CD14-positive monocyte (primary cell): ENCODE data around the gene RNF19B. TPM values are rescaled to one million over a fixed set of nuclear protein-coding genes. Genes with fewer than 3 reads are reported as not detected.

Experiments used
- DNase-seq, 3 donors: peaks; one replicate each; pipeline ENCODE4 v3.0.0-alpha.2; 2011 to 2022
- H2AFZ ChIP-seq: 2 replicates; pipeline ENCODE4 v1.6.0; 2012; ENCODE audit warnings: mild to moderate bottlenecking, low read depth, low read length, inconsistent platforms; ENCODE audit not compliant: insufficient read depth, poor library complexity, severe bottlenecking
- H3K27ac ChIP-seq, 2 donors: 1 replicate in 1 of 2; 2 replicates in 1 of 2; pipeline ENCODE4 v1.5.1; 2012 to 2013; ENCODE audit warnings: low read length in 2 of 2, control low read depth in 1 of 2, inconsistent platforms in 1 of 2, low read depth in 1 of 2, mild to moderate bottlenecking in 1 of 2
- H3K27me3 ChIP-seq, 2 donors: one replicate each; pipeline versions ENCODE4 v1.6.0 to v1.6.1; 2011 to 2013; ENCODE audit warnings: low read length in 2 of 2; ENCODE audit not compliant: control insufficient read depth in 2 of 2, insufficient read depth in 2 of 2
- H3K36me3 ChIP-seq, 2 donors: replicated peaks in 1 of 2; 1 replicate in 1 of 2; 2 replicates in 1 of 2; pipeline versions ENCODE4 v1.5.1 to v1.6.1; 2012 to 2013; ENCODE audit warnings: low read length in 2 of 2, control low read depth in 1 of 2, inconsistent platforms in 1 of 2, mild to moderate bottlenecking in 1 of 2; ENCODE audit not compliant: insufficient read depth in 2 of 2, control insufficient read depth in 1 of 2
- H3K4me1 ChIP-seq, 2 donors: 1 replicate in 1 of 2; 2 replicates in 1 of 2; pipeline versions ENCODE4 v1.5.1 to v1.6.1; 2012 to 2013; ENCODE audit warnings: low read length in 2 of 2, control low read depth in 1 of 2, inconsistent platforms in 1 of 2, mild to moderate bottlenecking in 1 of 2, moderate library complexity in 1 of 2; ENCODE audit not compliant: insufficient read depth in 2 of 2, control insufficient read depth in 1 of 2
- H3K4me2 ChIP-seq: replicated peaks from 2 replicates; pipeline ENCODE3; 2012; ENCODE audit warnings: low read length, moderate library complexity, mild to moderate bottlenecking; ENCODE audit not compliant: poor library complexity, severe bottlenecking; ENCODE audit errors: extremely low read depth
- H3K4me3 ChIP-seq, 3 experiments: fragments of 200-600 bp in 1 of 3; sonication (generic) in 1 of 3; replicated peaks in 1 of 3; 1 replicate in 2 of 3; 2 replicates in 1 of 3; pipeline ENCODE4 v1.5.1; 2011 to 2013; ENCODE audit warnings: low read length in 3 of 3, mild to moderate bottlenecking in 3 of 3, control low read depth in 2 of 3, low read depth in 2 of 3, inconsistent platforms in 1 of 3, moderate library complexity in 1 of 3
- H3K79me2 ChIP-seq: 2 replicates; pipeline ENCODE4 v1.6.0; 2012; ENCODE audit warnings: mild to moderate bottlenecking, control low read depth, inconsistent platforms, low read length, moderate library complexity; ENCODE audit not compliant: insufficient read depth
- H3K9ac ChIP-seq: 2 replicates; pipeline ENCODE4 v1.6.0; 2017; ENCODE audit warnings: low read length, mild to moderate bottlenecking; ENCODE audit not compliant: insufficient read depth, poor library complexity, severe bottlenecking
- H3K9me3 ChIP-seq, 2 donors: replicated peaks in 1 of 2; 1 replicate in 1 of 2; 2 replicates in 1 of 2; pipeline versions ENCODE4 v1.5.1 to v1.6.1; 2012 to 2013; ENCODE audit warnings: low read length in 2 of 2, control low read depth in 1 of 2; ENCODE audit not compliant: control insufficient read depth in 1 of 2, insufficient read depth in 1 of 2
- H4K20me1 ChIP-seq: 2 replicates; pipeline ENCODE4 v1.6.0; 2012; ENCODE audit warnings: mild to moderate bottlenecking, low read length, control low read depth, moderate library complexity; ENCODE audit not compliant: insufficient read depth
- H3K27ac Mint-ChIP-seq, 7 donors: one replicate each; pipeline ENCODE4 v1.8.0; 2020; ENCODE audit warnings: mild to moderate bottlenecking in 7 of 7, mixed read lengths in 7 of 7, moderate library complexity in 6 of 7, inconsistent platforms in 2 of 7
- H3K27me3 Mint-ChIP-seq, 3 donors: one replicate each; pipeline ENCODE4 v1.8.0; 2021 to 2022; ENCODE audit warnings: low read depth in 3 of 3, mild to moderate bottlenecking in 3 of 3, mixed read lengths in 3 of 3, moderate library complexity in 3 of 3, inconsistent platforms in 1 of 3
- H3K36me3 Mint-ChIP-seq, 2 donors: one replicate each; pipeline ENCODE4 v1.8.0; 2020; ENCODE audit warnings: mixed read lengths in 2 of 2, inconsistent platforms in 1 of 2, mild to moderate bottlenecking in 1 of 2
- H3K4me1 Mint-ChIP-seq: one replicate; pipeline ENCODE4 v1.8.0; 2020; ENCODE audit warnings: mild to moderate bottlenecking, mixed read lengths
- H3K4me3 Mint-ChIP-seq, 2 donors: one replicate each; pipeline ENCODE4 v1.8.0; 2020; ENCODE audit warnings: mild to moderate bottlenecking in 2 of 2, mixed read lengths in 2 of 2, moderate library complexity in 1 of 2
- H3K9me3 Mint-ChIP-seq, 7 donors: one replicate each; pipeline ENCODE4 v1.8.0; 2020 to 2022; ENCODE audit warnings: mixed read lengths in 7 of 7, mild to moderate bottlenecking in 6 of 7, moderate library complexity in 6 of 7, inconsistent platforms in 2 of 7
- WGBS: methylation state at CpG from one replicate; pipeline ENCODE4 v1.1.5; 2013; ENCODE audit warnings: missing lambda C conversion rate; ENCODE audit not compliant: insufficient coverage; 5-methylcytosine and 5-hydroxymethylcytosine counted together
- intact Hi-C, 2 donors: fragments of 100-400 bp; cut with micrococcal nuclease; formaldehyde crosslinking; loops; one replicate each; pipeline versions ENCODE4 v1.15.0 to v1.15.1; 2023
- polyA plus RNA-seq, 3 donors: library from polyadenylated mRNA; depleted of rRNA in 1 of 3; unstranded in 2 of 3; stranded (reverse) in 1 of 3; fragments of 300-500 nt in 2 of 3; fragments of >200 nt in 1 of 3; fragmentation: Illumina TruSeq in 2 of 3; gene quantifications; 1 replicate in 2 of 3; 2 replicates in 1 of 3; pipeline ENCODE4 v1.2.3, GENCODE V29; 2012 to 2021
- TF ChIP-seq, protein P1 (sequence below): fragments of 200-600 bp; IDR thresholded peaks from one replicate; pipeline ENCODE4 v1.8.0; 2022; ENCODE audit warnings: antibody characterized with exemption, mild to moderate bottlenecking

RNF19B gene
- polyA plus RNA-seq, 3 donors: 4.1 to 106 (median 5.8) TPM

DNA sequence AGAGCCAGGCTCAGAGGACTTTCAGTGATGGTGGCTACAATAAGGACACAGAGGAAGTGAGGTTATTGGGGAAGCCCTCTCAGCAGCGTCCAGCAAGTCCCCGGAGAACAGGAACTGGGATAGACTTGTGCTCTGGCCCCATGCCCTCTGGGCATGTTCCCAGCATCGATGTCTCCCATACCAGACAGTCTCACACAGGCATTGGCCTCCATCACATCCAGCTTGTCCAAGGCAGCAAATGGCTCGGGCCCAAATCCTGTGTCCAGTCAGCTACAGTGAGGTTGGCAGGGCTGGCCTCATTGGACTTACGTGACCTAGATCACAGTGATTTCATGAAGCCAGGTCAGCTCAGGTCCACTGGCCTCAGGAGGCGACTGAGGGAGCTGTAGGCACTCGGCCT lies 43.8 kb downstream of the RNF19B start:
- Histone ChIP-seq H3K36me3 (no peaks in the 10 kb centered on the region), H3K4me1 (peaks cover 11 to 12% of the 10 kb centered on the region in 2 donors), H3K9ac (no peak overlapping the region), H3K27me3 (peaks cover 41 to 55% of the 10 kb centered on the region in 2 donors), H3K4me3 (no peak overlapping the region), H3K27ac (no peak overlapping the region), H3K4me2 (no peak overlapping the region), H4K20me1 (no peaks in the 10 kb centered on the region), H3K79me2 (no peaks in the 10 kb centered on the region), H3K9me3 (peaks cover 0 to 14% of the 10 kb centered on the region in 2 donors), H2AFZ (no peak overlapping the region)
- Mint-ChIP-seq H3K36me3 (peaks cover 0 to 7% of the 10 kb centered on the region in 2 donors), H3K27me3 (peaks cover 53 to 81% (median 71%) of the 10 kb centered on the region in 3 donors), H3K27ac (no peak overlapping the region), H3K9me3 (peaks cover 0 to 15% (median 4%) of the 10 kb centered on the region in 7 donors), H3K4me3 (no peak overlapping the region), H3K4me1 (peaks cover 16% of the 10 kb centered on the region)
- peak in 1 of 3 donors; percentile 46 for DNase-seq
- TF ChIP-seq, protein P1, sequence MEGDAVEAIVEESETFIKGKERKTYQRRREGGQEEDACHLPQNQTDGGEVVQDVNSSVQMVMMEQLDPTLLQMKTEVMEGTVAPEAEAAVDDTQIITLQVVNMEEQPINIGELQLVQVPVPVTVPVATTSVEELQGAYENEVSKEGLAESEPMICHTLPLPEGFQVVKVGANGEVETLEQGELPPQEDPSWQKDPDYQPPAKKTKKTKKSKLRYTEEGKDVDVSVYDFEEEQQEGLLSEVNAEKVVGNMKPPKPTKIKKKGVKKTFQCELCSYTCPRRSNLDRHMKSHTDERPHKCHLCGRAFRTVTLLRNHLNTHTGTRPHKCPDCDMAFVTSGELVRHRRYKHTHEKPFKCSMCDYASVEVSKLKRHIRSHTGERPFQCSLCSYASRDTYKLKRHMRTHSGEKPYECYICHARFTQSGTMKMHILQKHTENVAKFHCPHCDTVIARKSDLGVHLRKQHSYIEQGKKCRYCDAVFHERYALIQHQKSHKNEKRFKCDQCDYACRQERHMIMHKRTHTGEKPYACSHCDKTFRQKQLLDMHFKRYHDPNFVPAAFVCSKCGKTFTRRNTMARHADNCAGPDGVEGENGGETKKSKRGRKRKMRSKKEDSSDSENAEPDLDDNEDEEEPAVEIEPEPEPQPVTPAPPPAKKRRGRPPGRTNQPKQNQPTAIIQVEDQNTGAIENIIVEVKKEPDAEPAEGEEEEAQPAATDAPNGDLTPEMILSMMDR: no peak
- 60% methylated on average over 7 of the region's 7 CpGs for WGBS
- intact Hi-C loops: no loop called here

DNA sequence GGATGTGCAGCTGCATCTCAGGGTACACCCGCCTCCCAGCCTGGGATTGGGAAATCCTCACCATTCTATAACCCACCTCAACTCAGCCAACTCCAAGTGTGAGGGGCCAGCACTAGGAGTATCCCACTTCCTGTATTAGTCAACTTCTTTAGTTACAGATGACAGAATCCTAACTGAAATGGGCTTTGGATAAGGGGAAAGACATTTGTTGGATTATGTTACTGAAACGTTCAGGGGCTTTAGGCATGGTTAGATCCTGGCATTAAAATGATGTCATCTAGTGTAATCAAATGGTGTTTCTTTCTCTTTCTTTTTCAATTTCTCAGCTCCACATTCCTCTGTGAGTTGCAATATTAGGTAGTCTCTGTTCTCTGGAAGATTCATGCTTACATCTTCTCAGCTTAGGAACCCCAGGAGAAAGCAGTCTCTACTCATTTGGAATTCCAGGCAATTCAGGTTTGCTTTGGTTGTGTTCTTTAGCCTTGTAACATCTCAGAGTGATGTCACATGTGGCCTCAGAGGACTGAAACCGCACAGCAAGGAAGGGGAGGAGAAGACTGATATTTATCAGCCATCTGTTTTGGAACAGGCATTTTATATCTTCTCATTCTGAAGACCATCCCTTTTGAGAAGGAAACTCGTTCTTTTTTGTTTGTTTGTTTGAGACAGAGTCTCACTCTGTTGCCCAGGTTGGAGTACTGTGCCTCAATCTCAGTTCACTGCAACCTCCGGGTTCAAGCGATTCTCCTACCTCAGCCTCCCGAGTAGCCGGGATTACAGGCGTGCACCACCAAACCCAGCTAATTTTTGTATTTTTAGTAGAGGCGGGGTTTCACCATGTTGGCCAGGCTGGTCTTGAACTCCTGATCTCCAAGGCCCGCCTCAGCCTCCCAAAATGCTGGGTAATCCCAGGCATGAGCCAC lies 44.5 kb downstream of the RNF19B start:
- Histone ChIP-seq H3K9me3 (peaks cover 0 to 11% of the 10 kb centered on the region in 2 donors), H3K9ac (no peak overlapping the region), H3K4me1 (peaks cover 5 to 6% of the 10 kb centered on the region in 2 donors), H3K27me3 (peaks cover 35 to 47% of the 10 kb centered on the region in 2 donors), H4K20me1 (no peaks in the 10 kb centered on the region), H3K79me2 (no peaks in the 10 kb centered on the region), H2AFZ (no peak overlapping the region), H3K27ac (no peak overlapping the region), H3K4me2 (no peak overlapping the region), H3K36me3 (no peaks in the 10 kb centered on the region), H3K4me3 (no peak overlapping the region)
- peaks cover 8% of the 10 kb centered on the region for H3K4me1 Mint-ChIP-seq
- 95% methylated on average over 6 of the region's 11 CpGs for WGBS
- peak overlapping the region in 1 of 7 donors; percentile 10 for H3K27ac Mint-ChIP-seq
- H3K4me3 Mint-ChIP-seq: peak overlapping the region in 1 of 2 donors; percentile 14
- H3K27me3 Mint-ChIP-seq: peaks cover 45 to 78% (median 64%) of the 10 kb centered on the region in 3 donors
- H3K9me3 Mint-ChIP-seq: peaks cover 0 to 9% (median 3%) of the 10 kb centered on the region in 7 donors
- DNase-seq: no peak
- intact Hi-C loops: no loop called here
- peaks cover 0 to 3% of the 10 kb centered on the region in 2 donors for H3K36me3 Mint-ChIP-seq
- TF ChIP-seq, protein P1: no peak
